HG03064 (cell line): ENCODE results near the gene MEIOB.
"Not testable (repeated sequence)": the region's sequence is repeated elsewhere in the genome, so short reads cannot be mapped to it uniquely, and the experiment has no call there.

ENCODE experiments used
- ATAC-seq: cut with Tn5 transposase; IDR thresholded peaks from one replicate; pipeline ENCODE4 v1.9.1; 2021; ENCODE audit warnings: low read depth; ENCODE audit not compliant: unreplicated experiment

The MEIOB gene

GRCh38 chr16:1878256-1878655 lies 6.3 kb upstream of the MEIOB start:
- ATAC-seq: no peak

- no peak for ATAC-seq
Measured at GRCh38 chr16:1877804-1878203, 5.8 kb upstream of the MEIOB start.

GRCh38 chr16:1877089-1877488 lies 5.1 kb upstream of the MEIOB start:
- ATAC-seq: no peak

GRCh38 chr16:1876468-1876867 lies 4.5 kb upstream of the MEIOB start:
- ATAC-seq: no peak

- not testable (repeated sequence) for ATAC-seq
Measured at GRCh38 chr16:1876066-1876465, 4.1 kb upstream of the MEIOB start.

- ATAC-seq: no peak
Measured at GRCh38 chr16:1874854-1875253, 2.9 kb upstream of the MEIOB start.

GRCh38 chr16:1870365-1871082 lies 1.4 kb downstream of the MEIOB start:
- ATAC-seq: no peak

GRCh38 chr16:1865902-1866690 lies 5.9 kb downstream of the MEIOB start:
- no peak for ATAC-seq

GRCh38 chr16:1863681-1864460 lies 8.1 kb downstream of the MEIOB start:
- no peak for ATAC-seq

- no peak for ATAC-seq
Measured at GRCh38 chr16:1862394-1862793, 9.6 kb downstream of the MEIOB start.

- ATAC-seq: no peak
Measured at GRCh38 chr16:1861730-1862129, 10.2 kb downstream of the MEIOB start.

GRCh38 chr16:1859650-1860049 lies 12.3 kb downstream of the MEIOB start:
- no peak for ATAC-seq

GRCh38 chr16:1858189-1858865 lies 13.6 kb downstream of the MEIOB start:
- ATAC-seq: no peak

- no peak for ATAC-seq
Measured at GRCh38 chr16:1857433-1858097, 14.4 kb downstream of the MEIOB start.

- no peak for ATAC-seq
Measured at GRCh38 chr16:1851793-1852192, 20.2 kb downstream of the MEIOB start.

GRCh38 chr16:1850981-1851380 lies 21.0 kb downstream of the MEIOB start:
- no peak for ATAC-seq

GRCh38 chr16:1846416-1846815 lies 25.5 kb downstream of the MEIOB start:
- no peak for ATAC-seq

- no peak for ATAC-seq
Measured at GRCh38 chr16:1845985-1846384, 26.0 kb downstream of the MEIOB start.

- ATAC-seq: no peak
Measured at GRCh38 chr16:1839554-1839953, 32.4 kb downstream of the MEIOB start.

- ATAC-seq: no peak
Measured at GRCh38 chr16:1834096-1834495, 37.9 kb downstream of the MEIOB start.
